ENCODE results near the gene TFF1.

TFF1 gene

GRCh38 chr21:42377211-42377950 lies 11.0 kb upstream of the TFF1 start:
- TF ChIP-seq, protein P1, sequence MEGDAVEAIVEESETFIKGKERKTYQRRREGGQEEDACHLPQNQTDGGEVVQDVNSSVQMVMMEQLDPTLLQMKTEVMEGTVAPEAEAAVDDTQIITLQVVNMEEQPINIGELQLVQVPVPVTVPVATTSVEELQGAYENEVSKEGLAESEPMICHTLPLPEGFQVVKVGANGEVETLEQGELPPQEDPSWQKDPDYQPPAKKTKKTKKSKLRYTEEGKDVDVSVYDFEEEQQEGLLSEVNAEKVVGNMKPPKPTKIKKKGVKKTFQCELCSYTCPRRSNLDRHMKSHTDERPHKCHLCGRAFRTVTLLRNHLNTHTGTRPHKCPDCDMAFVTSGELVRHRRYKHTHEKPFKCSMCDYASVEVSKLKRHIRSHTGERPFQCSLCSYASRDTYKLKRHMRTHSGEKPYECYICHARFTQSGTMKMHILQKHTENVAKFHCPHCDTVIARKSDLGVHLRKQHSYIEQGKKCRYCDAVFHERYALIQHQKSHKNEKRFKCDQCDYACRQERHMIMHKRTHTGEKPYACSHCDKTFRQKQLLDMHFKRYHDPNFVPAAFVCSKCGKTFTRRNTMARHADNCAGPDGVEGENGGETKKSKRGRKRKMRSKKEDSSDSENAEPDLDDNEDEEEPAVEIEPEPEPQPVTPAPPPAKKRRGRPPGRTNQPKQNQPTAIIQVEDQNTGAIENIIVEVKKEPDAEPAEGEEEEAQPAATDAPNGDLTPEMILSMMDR (IDR thresholded peaks at IDR 0.05; ENCODE audit: low read depth, low read length): no peak
- Histone ChIP-seq H3K9me3 (no peaks in the 10 kb centered on the region), H3K4me1 (no peaks in the 10 kb centered on the region), H3K36me3 (no peaks in the 10 kb centered on the region), H3K27me3 (peaks cover 8% of the 10 kb centered on the region; the same call in 1 of the 2 replicates), H3K4me3 (ENCODE audit: low read depth, low read length) (no peak overlapping the region)
- DNase-seq: no peak

- DNase-seq: no peak
- Histone ChIP-seq H3K27me3 (peaks cover 8% of the 10 kb centered on the region; the same call in 1 of the 2 replicates), H3K4me3 (ENCODE audit: low read depth, low read length) (no peak overlapping the region), H3K4me1 (no peaks in the 10 kb centered on the region), H3K9me3 (no peaks in the 10 kb centered on the region), H3K36me3 (no peaks in the 10 kb centered on the region)
- TF ChIP-seq, protein P1 (IDR thresholded peaks at IDR 0.05; ENCODE audit: low read depth, low read length): no peak
Observed at GRCh38 chr21:42376338-42376982, 10.1 kb upstream of the TFF1 start.

- no peaks in the 10 kb centered on the region for H3K4me1 ChIP-seq
- H3K9me3 ChIP-seq: no peaks in the 10 kb centered on the region
- peaks cover 8% of the 10 kb centered on the region; the same call in 1 of the 2 replicates for H3K27me3 ChIP-seq
- H3K36me3 ChIP-seq: no peaks in the 10 kb centered on the region
- TF ChIP-seq, protein P1 (IDR thresholded peaks at IDR 0.05; ENCODE audit: low read depth, low read length): no peak
- H3K4me3 ChIP-seq (ENCODE audit: low read depth, low read length): no peak overlapping the region
- no peak for DNase-seq
Observed at GRCh38 chr21:42375966-42376337, 9.6 kb upstream of the TFF1 start.

- no peaks in the 10 kb centered on the region for H3K9me3 ChIP-seq
- H3K27me3 ChIP-seq: peaks cover 8% of the 10 kb centered on the region; the same call in 1 of the 2 replicates
- TF ChIP-seq, protein P1 (IDR thresholded peaks at IDR 0.05; ENCODE audit: low read depth, low read length): no peak
- no peaks in the 10 kb centered on the region for H3K36me3 ChIP-seq
- H3K4me3 ChIP-seq (ENCODE audit: low read depth, low read length): no peak overlapping the region
- no peak for DNase-seq
- H3K4me1 ChIP-seq: no peaks in the 10 kb centered on the region
Observed at GRCh38 chr21:42375506-42375905, 9.2 kb upstream of the TFF1 start.

DNA sequence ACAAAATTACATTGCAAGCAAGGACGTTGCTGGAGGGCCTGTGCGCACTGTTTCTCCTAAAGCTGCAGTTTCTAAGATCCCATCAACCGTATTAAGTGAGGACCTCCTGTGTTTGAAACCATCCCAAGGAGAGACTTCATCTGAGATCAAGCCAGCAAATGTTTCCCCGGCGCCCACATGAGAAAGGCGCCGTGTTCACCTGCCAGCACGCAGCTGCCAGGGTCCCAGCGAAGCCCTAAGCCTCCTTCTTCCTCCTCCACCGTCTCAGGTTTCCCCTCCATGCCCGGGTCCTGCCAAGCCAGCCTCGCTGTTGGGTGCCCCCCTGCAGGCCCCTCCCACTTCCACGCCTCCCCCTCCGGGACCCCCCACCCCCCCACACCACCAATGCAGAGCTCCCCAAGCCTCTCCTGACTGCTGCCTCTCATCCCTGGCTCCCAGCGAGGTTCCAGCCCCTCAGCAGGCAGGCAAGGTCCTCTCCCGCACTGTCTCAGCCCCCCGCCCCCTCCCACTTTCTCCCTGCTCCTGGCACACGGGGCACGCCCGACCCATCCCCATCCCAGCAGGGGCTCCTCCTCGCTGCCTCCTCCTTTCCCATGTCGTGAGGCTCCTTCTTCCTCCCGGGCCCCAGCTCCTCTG lies 8.6 kb upstream of the TFF1 start:
- H3K4me1 ChIP-seq: no peaks in the 10 kb centered on the region
- H3K4me3 ChIP-seq (ENCODE audit: low read depth, low read length): no peak overlapping the region
- DNase-seq: no peak
- TF ChIP-seq, protein P1 (IDR thresholded peaks at IDR 0.05; ENCODE audit: low read depth, low read length): no peak
- H3K9me3 ChIP-seq: no peaks in the 10 kb centered on the region
- no peaks in the 10 kb centered on the region for H3K36me3 ChIP-seq
- H3K27me3 ChIP-seq: peaks cover 8% of the 10 kb centered on the region; the same call in 1 of the 2 replicates
